Activated CD8-positive, alpha-beta memory T cell treated with anti-CD3 and anti-CD28 coated beads for 1 hour (primary cell): Measurements from ENCODE around the gene POU2AF2.
"Not testable (repeated sequence)": the region's sequence is repeated elsewhere in the genome, so short reads cannot be mapped to it uniquely, and the experiment has no call there.

Experiments
- DNase-seq, 2 donors: peaks; one replicate each; pipeline ENCODE4 v3.0.0-alpha.2; 2020; ENCODE audit warnings: low read depth in 1 of 2; ENCODE audit errors: extremely low read depth in 1 of 2

The POU2AF2 gene

GRCh38 chr11:111245425-111245824 lies at the start of gene POU2AF2:
Gene POU2AF2, plus strand, starts transcription at chr11:111245725. Its CDS starts 129 bp downstream, at chr11:111245854.
- DNase-seq = no peak

GRCh38 chr11:111200010-111200534 lies 45.5 kb upstream of the POU2AF2 start:
- no peak for DNase-seq

GRCh38 chr11:111204211-111204610 lies 41.3 kb upstream of the POU2AF2 start:
- DNase-seq = no peak

- DNase-seq = no peak
Measured at GRCh38 chr11:111205632-111206385, 39.7 kb upstream of the POU2AF2 start.

GRCh38 chr11:111206472-111206871 lies 39.1 kb upstream of the POU2AF2 start:
- no peak for DNase-seq

- no peak for DNase-seq
Measured at GRCh38 chr11:111207213-111207612, 38.3 kb upstream of the POU2AF2 start.

GRCh38 chr11:111209543-111210355 lies 35.8 kb upstream of the POU2AF2 start:
- DNase-seq = no peak

- no peak for DNase-seq
Measured at GRCh38 chr11:111213256-111213655, 32.3 kb upstream of the POU2AF2 start.

- DNase-seq = no peak
Measured at GRCh38 chr11:111220721-111221120, 24.8 kb upstream of the POU2AF2 start.

- no peak for DNase-seq
Measured at GRCh38 chr11:111221208-111221607, 24.3 kb upstream of the POU2AF2 start.

GRCh38 chr11:111221936-111222335 lies 23.6 kb upstream of the POU2AF2 start:
- DNase-seq = not testable (repeated sequence)

GRCh38 chr11:111222821-111223455 lies 22.6 kb upstream of the POU2AF2 start:
- not testable (repeated sequence) for DNase-seq

GRCh38 chr11:111225881-111226280 lies 19.6 kb upstream of the POU2AF2 start:
- DNase-seq = no peak

GRCh38 chr11:111229604-111230003 lies 15.9 kb upstream of the POU2AF2 start:
- DNase-seq = no peak

- no peak for DNase-seq
Measured at GRCh38 chr11:111230122-111230465, 15.4 kb upstream of the POU2AF2 start.

GRCh38 chr11:111231836-111232235 lies 13.7 kb upstream of the POU2AF2 start:
- no peak for DNase-seq

- no peak for DNase-seq
Measured at GRCh38 chr11:111236383-111236782, 9.1 kb upstream of the POU2AF2 start.

- DNase-seq = no peak
Measured at GRCh38 chr11:111237926-111238325, 7.6 kb upstream of the POU2AF2 start.

- DNase-seq = no peak
Measured at GRCh38 chr11:111246956-111247355, 1.4 kb downstream of the POU2AF2 start.

GRCh38 chr11:111250936-111251335 lies 5.4 kb downstream of the POU2AF2 start:
- no peak for DNase-seq

GRCh38 chr11:111253131-111253530 lies 7.6 kb downstream of the POU2AF2 start:
- DNase-seq = no peak
